ENCODE measurements around the gene IRF7.

Gene IRF7

GRCh38 chr11:620201-620600 lies 4.5 kb upstream of the IRF7 start:
- H3K9ac ChIP-seq (ENCODE audit: low read length in 2 of 2), result no peak overlapping the region
- no peaks in the 10 kb centered on the region for H3K36me3 ChIP-seq (ENCODE audit: control insufficient read depth in 2 of 2, insufficient read depth in 2 of 2, low read length in 2 of 2)
- no peaks in the 10 kb centered on the region for H3K27me3 ChIP-seq (ENCODE audit: control insufficient read depth in 1 of 2, insufficient read depth in 2 of 2, low read length in 2 of 2)
- H3K4me3 ChIP-seq (ENCODE audit: low read length in 2 of 2), result no peak overlapping the region
- no peaks in the 10 kb centered on the region for H3K9me3 ChIP-seq (ENCODE audit: control insufficient read depth in 2 of 2, low read length in 2 of 2)
- no peak overlapping the region for H3K27ac ChIP-seq (ENCODE audit: low read length)
- H3K4me1 ChIP-seq (ENCODE audit: control insufficient read depth, insufficient read depth, low read length), result peaks cover 2% of the 10 kb centered on the region

GRCh38 chr11:619628-620050 lies 3.9 kb upstream of the IRF7 start:
- no peaks in the 10 kb centered on the region for H3K9me3 ChIP-seq (ENCODE audit: control insufficient read depth in 2 of 2, low read length in 2 of 2)
- no peak overlapping the region for H3K9ac ChIP-seq (ENCODE audit: low read length in 2 of 2)
- peaks cover 8% of the 10 kb centered on the region for H3K4me1 ChIP-seq (ENCODE audit: control insufficient read depth, insufficient read depth, low read length)
- no peak overlapping the region for H3K27ac ChIP-seq (ENCODE audit: low read length)
- H3K36me3 ChIP-seq (ENCODE audit: control insufficient read depth in 2 of 2, insufficient read depth in 2 of 2, low read length in 2 of 2), result no peaks in the 10 kb centered on the region
- H3K4me3 ChIP-seq (ENCODE audit: low read length in 2 of 2), result no peak overlapping the region
- no peaks in the 10 kb centered on the region for H3K27me3 ChIP-seq (ENCODE audit: control insufficient read depth in 1 of 2, insufficient read depth in 2 of 2, low read length in 2 of 2)

- Histone ChIP-seq H3K36me3 (ENCODE audit: control insufficient read depth in 2 of 2, insufficient read depth in 2 of 2, low read length in 2 of 2) (no peaks in the 10 kb centered on the region), H3K9me3 (ENCODE audit: control insufficient read depth in 2 of 2, low read length in 2 of 2) (no peaks in the 10 kb centered on the region), H3K27me3 (ENCODE audit: control insufficient read depth in 1 of 2, insufficient read depth in 2 of 2, low read length in 2 of 2) (no peaks in the 10 kb centered on the region)
Measured at GRCh38 chr11:618856-619627, 3.3 kb upstream of the IRF7 start.

GRCh38 chr11:617912-618682 lies 2.3 kb upstream of the IRF7 start:
- no peaks in the 10 kb centered on the region for H3K27me3 ChIP-seq (ENCODE audit: control insufficient read depth in 1 of 2, insufficient read depth in 2 of 2, low read length in 2 of 2)
- H3K4me1 ChIP-seq (ENCODE audit: control insufficient read depth, insufficient read depth, low read length), result peaks cover 11% of the 10 kb centered on the region
- no peak overlapping the region for H3K27ac ChIP-seq (ENCODE audit: low read length)
- no peak overlapping the region for H3K4me3 ChIP-seq (ENCODE audit: low read length in 2 of 2)
- no peaks in the 10 kb centered on the region for H3K9me3 ChIP-seq (ENCODE audit: control insufficient read depth in 2 of 2, low read length in 2 of 2)
- no peak overlapping the region for H3K9ac ChIP-seq (ENCODE audit: low read length in 2 of 2)
- H3K36me3 ChIP-seq (ENCODE audit: control insufficient read depth in 2 of 2, insufficient read depth in 2 of 2, low read length in 2 of 2), result no peaks in the 10 kb centered on the region

More at GRCh38 chr11:618856-619627, 3.3 kb upstream of the IRF7 start:
- Histone ChIP-seq H3K9ac (ENCODE audit: low read length in 2 of 2) (no peak overlapping the region), H3K27ac (ENCODE audit: low read length) (no peak overlapping the region), H3K4me1 (ENCODE audit: control insufficient read depth, insufficient read depth, low read length) (peaks cover 11% of the 10 kb centered on the region), H3K4me3 (ENCODE audit: low read length in 2 of 2) (no peak overlapping the region)

GRCh38 chr11:617199-617911 lies 1.6 kb upstream of the IRF7 start:
- no peaks in the 10 kb centered on the region for H3K9me3 ChIP-seq (ENCODE audit: control insufficient read depth in 2 of 2, low read length in 2 of 2)
- no peak overlapping the region for H3K4me3 ChIP-seq (ENCODE audit: low read length in 2 of 2)
- H3K4me1 ChIP-seq (ENCODE audit: control insufficient read depth, insufficient read depth, low read length), result peaks cover 11% of the 10 kb centered on the region
- no peak overlapping the region for H3K9ac ChIP-seq (ENCODE audit: low read length in 2 of 2)
- no peaks in the 10 kb centered on the region for H3K27me3 ChIP-seq (ENCODE audit: control insufficient read depth in 1 of 2, insufficient read depth in 2 of 2, low read length in 2 of 2)
- peaks cover 6% of the 10 kb centered on the region in 2 donors for H3K36me3 ChIP-seq (ENCODE audit: control insufficient read depth in 2 of 2, insufficient read depth in 2 of 2, low read length in 2 of 2)
- no peak overlapping the region for H3K27ac ChIP-seq (ENCODE audit: low read length)

- H3K9ac ChIP-seq (ENCODE audit: low read length in 2 of 2), result no peak overlapping the region
- no peaks in the 10 kb centered on the region for H3K9me3 ChIP-seq (ENCODE audit: control insufficient read depth in 2 of 2, low read length in 2 of 2)
- H3K27me3 ChIP-seq (ENCODE audit: control insufficient read depth in 1 of 2, insufficient read depth in 2 of 2, low read length in 2 of 2), result no peaks in the 10 kb centered on the region
- H3K4me1 ChIP-seq (ENCODE audit: control insufficient read depth, insufficient read depth, low read length), result peaks cover 11% of the 10 kb centered on the region
- H3K27ac ChIP-seq (ENCODE audit: low read length), result no peak overlapping the region
- H3K36me3 ChIP-seq (ENCODE audit: control insufficient read depth in 2 of 2, insufficient read depth in 2 of 2, low read length in 2 of 2), result peaks cover 7 to 11% of the 10 kb centered on the region in 2 donors
- peak overlapping the region in 1 of 2 donors; percentile 86 for H3K4me3 ChIP-seq (ENCODE audit: low read length in 2 of 2)
Measured at GRCh38 chr11:616320-617198, 809 bp upstream of the IRF7 start.

GRCh38 chr11:614623-615503 lies 887 bp downstream of the IRF7 start:
- Histone ChIP-seq H3K4me1 (ENCODE audit: control insufficient read depth, insufficient read depth, low read length) (peaks cover 11% of the 10 kb centered on the region), H3K9ac (ENCODE audit: low read length in 2 of 2) (peak overlapping the region; percentile 69 to 87), H3K27me3 (ENCODE audit: control insufficient read depth in 1 of 2, insufficient read depth in 2 of 2, low read length in 2 of 2) (no peaks in the 10 kb centered on the region), H3K36me3 (ENCODE audit: control insufficient read depth in 2 of 2, insufficient read depth in 2 of 2, low read length in 2 of 2) (peaks cover 16 to 20% of the 10 kb centered on the region in 2 donors), H3K4me3 (ENCODE audit: low read length in 2 of 2) (peak overlapping the region; percentile 63 to 86), H3K9me3 (ENCODE audit: control insufficient read depth in 2 of 2, low read length in 2 of 2) (no peaks in the 10 kb centered on the region), H3K27ac (ENCODE audit: low read length) (peak overlapping the region; percentile 87)

GRCh38 chr11:614021-614622 lies 1.6 kb downstream of the IRF7 start:
- Histone ChIP-seq H3K9me3 (ENCODE audit: control insufficient read depth in 2 of 2, low read length in 2 of 2) (no peaks in the 10 kb centered on the region), H3K4me3 (ENCODE audit: low read length in 2 of 2) (no peak overlapping the region), H3K36me3 (ENCODE audit: control insufficient read depth in 2 of 2, insufficient read depth in 2 of 2, low read length in 2 of 2) (peaks cover 16 to 20% of the 10 kb centered on the region in 2 donors), H3K27me3 (ENCODE audit: control insufficient read depth in 1 of 2, insufficient read depth in 2 of 2, low read length in 2 of 2) (no peaks in the 10 kb centered on the region), H3K27ac (ENCODE audit: low read length) (no peak overlapping the region), H3K9ac (ENCODE audit: low read length in 2 of 2) (no peak overlapping the region), H3K4me1 (ENCODE audit: control insufficient read depth, insufficient read depth, low read length) (peaks cover 11% of the 10 kb centered on the region)

- no peaks in the 10 kb centered on the region for H3K9me3 ChIP-seq (ENCODE audit: control insufficient read depth in 2 of 2, low read length in 2 of 2)
- H3K36me3 ChIP-seq (ENCODE audit: control insufficient read depth in 2 of 2, insufficient read depth in 2 of 2, low read length in 2 of 2), result peaks cover 19 to 20% of the 10 kb centered on the region in 2 donors
- H3K27ac ChIP-seq (ENCODE audit: low read length), result no peak overlapping the region
- H3K4me3 ChIP-seq (ENCODE audit: low read length in 2 of 2), result no peak overlapping the region
- H3K4me1 ChIP-seq (ENCODE audit: control insufficient read depth, insufficient read depth, low read length), result peaks cover 11% of the 10 kb centered on the region
- H3K27me3 ChIP-seq (ENCODE audit: control insufficient read depth in 1 of 2, insufficient read depth in 2 of 2, low read length in 2 of 2), result no peaks in the 10 kb centered on the region
- H3K9ac ChIP-seq (ENCODE audit: low read length in 2 of 2), result no peak overlapping the region
Measured at GRCh38 chr11:613369-613968, 2.3 kb downstream of the IRF7 start.

Measured in stomach smooth muscle (tissue), 2 donors.